EL (cell line): Measurements from ENCODE around the gene NIPAL4.

Experiments
- DNase-seq: peaks from one replicate; pipeline ENCODE4 v3.0.0-alpha.2; 2016

NIPAL4 gene

GRCh38 chr5:157518963-157519362 lies 59.0 kb downstream of the NIPAL4 start:
- DNase-seq = no peak

- DNase-seq = no peak
Measured at GRCh38 chr5:157519579-157520253, 59.7 kb downstream of the NIPAL4 start.

- DNase-seq = peak; percentile 28
Measured at GRCh38 chr5:157520911-157521703, 61.1 kb downstream of the NIPAL4 start.

GRCh38 chr5:157521704-157522029 lies 61.7 kb downstream of the NIPAL4 start:
- no peak for DNase-seq

GRCh38 chr5:157523976-157524375 lies 64.0 kb downstream of the NIPAL4 start:
- peak; percentile 22 for DNase-seq
